Measurements from ENCODE around the gene LKAAEAR1.
A peak's percentile ranks its signal among the peaks of the same experiment; 100 is the strongest.

The LKAAEAR1 gene

DNA sequence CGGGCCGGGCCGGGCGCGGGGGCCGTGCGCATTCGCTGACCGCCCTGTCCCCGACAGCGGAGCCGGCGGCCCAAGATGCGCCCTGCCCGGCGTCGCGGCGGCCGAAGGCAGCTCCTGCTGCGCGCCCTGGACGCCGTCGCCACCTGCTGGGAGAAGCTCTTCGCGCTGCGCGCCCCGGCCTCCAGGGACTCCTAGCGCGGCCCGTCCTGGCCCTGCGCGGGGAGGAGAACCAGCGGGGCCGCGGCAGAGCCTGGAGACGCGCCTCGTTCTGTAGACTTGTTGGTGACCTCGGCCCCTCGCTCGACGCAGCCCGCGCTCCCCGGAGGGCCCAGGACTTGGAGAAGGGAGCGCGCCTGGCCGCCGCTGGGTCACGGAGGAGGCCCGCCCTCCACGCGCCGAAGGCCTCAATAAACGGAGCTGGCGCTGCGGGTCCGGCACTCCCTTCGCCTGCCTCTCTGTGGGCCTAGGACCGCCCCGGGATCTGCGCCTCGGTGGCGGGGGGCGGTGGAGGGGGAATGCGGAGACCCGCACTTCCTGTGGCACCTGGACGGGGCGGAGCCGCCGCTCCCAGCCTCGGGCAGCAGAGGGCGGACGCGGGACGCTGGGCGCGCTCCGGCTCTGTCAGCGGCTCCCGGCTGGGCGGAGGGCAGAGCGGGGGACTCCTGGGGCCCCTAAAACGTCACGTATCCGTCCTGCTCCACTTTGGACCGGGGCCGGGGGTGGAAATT lies 45.5 kb downstream of the LKAAEAR1 start:
- Mint-ChIP-seq H3K4me3 (peak overlapping the region; percentile 67), H3K36me3 (peaks cover 17% of the 10 kb centered on the region), H3K27ac (no peak overlapping the region), H3K9me3 (no peaks in the 10 kb centered on the region), H3K4me1 (peaks cover 39% of the 10 kb centered on the region)
- DNase-seq (ENCODE audit: low spot score in 2 of 2) = peak; percentile 75 to 88
- peak; percentile 74 for ATAC-seq

DNA sequence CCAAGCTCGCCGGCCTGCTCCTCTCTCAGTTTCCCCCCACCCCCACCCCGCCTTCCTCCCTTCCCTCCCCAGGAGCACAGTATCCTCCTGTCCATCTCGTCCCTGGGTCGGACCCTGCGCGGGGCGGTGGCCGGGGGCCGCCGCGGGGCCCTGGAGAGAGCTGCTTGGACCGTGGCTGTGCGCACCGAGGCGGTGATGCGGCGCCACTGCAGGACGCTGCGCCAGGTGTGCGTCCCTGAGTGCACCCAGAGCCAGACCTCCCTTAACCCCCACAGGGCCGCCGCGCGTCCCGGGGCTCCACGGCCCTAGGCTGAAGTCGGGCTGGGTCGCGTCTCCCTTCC lies 46.0 kb downstream of the LKAAEAR1 start:
- peaks cover 23% of the 10 kb centered on the region for H3K36me3 Mint-ChIP-seq
- peak; percentile 36 for ATAC-seq
- H3K4me1 Mint-ChIP-seq = peaks cover 42% of the 10 kb centered on the region
- DNase-seq (ENCODE audit: low spot score in 2 of 2) = no peak
- peak overlapping the region; percentile 67 for H3K4me3 Mint-ChIP-seq
- no peak overlapping the region for H3K27ac Mint-ChIP-seq
- H3K9me3 Mint-ChIP-seq = no peaks in the 10 kb centered on the region

GRCh38 chr20:64037498-64038213 lies 46.5 kb downstream of the LKAAEAR1 start:
- Mint-ChIP-seq H3K36me3 (peaks cover 28% of the 10 kb centered on the region), H3K9me3 (no peaks in the 10 kb centered on the region), H3K4me3 (peak overlapping the region; percentile 67), H3K27ac (peak overlapping the region; percentile 94), H3K4me1 (peaks cover 44% of the 10 kb centered on the region)
- DNase-seq (ENCODE audit: low spot score in 2 of 2) (no peak), ATAC-seq (no peak)

DNA sequence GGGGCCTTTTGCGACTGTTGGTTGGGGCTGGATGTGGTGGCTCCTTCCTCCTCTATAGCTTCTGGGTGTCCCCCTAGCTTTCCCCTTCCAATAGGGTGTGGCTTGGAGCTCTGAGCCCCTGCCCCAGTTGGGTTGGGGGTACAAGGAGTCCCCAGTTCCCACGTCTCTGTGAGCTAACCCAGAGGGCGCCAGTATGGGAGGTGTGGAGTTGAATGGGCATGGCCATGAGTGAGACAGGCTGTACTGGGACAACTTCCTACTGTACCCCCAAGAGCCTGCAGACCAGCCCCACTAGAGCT lies 47.0 kb downstream of the LKAAEAR1 start:
- ATAC-seq (no peak), DNase-seq (ENCODE audit: low spot score in 2 of 2) (no peak)
- H3K4me3 Mint-ChIP-seq = peak overlapping the region; percentile 67
- no peaks in the 10 kb centered on the region for H3K9me3 Mint-ChIP-seq
- H3K27ac Mint-ChIP-seq = peak overlapping the region; percentile 94
- peaks cover 33% of the 10 kb centered on the region for H3K36me3 Mint-ChIP-seq
- H3K4me1 Mint-ChIP-seq = peaks cover 48% of the 10 kb centered on the region

- H3K4me1 Mint-ChIP-seq = peaks cover 48% of the 10 kb centered on the region
- DNase-seq (ENCODE audit: low spot score in 2 of 2) = no peak
- H3K36me3 Mint-ChIP-seq = peaks cover 39% of the 10 kb centered on the region
- H3K27ac Mint-ChIP-seq = peak overlapping the region; percentile 94
- no peaks in the 10 kb centered on the region for H3K9me3 Mint-ChIP-seq
- ATAC-seq = no peak
- H3K4me3 Mint-ChIP-seq = peak overlapping the region; percentile 67
These were observed 47.6 kb downstream of the LKAAEAR1 start for GRCh38 chr20:64036346-64037198.

DNA sequence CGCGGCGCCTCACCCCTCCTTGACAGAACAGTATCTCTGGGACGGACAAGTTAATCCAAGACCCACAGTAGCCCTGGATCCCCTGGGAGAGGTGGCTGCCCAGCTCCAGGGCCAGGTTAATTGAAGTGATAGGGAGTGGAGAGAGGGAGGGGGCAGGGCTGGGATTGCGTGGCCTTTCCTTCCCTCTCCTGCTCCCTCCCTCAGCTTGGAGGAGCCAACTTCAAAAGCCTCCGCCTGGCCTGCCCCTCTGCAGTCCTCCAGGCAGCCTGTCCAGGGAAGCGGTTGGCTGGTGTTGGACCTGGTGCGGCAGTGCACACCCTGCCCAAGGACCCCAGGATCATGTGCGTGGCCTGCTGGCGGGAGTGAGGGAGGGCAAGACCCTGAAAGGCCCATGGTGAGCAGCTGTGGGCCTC lies 48.3 kb downstream of the LKAAEAR1 start, which contains the start of gene C20orf204:
Gene C20orf204, plus strand, starts transcription at position 250 of the 413 bp plus-strand sequence. Its CDS starts 142 bp downstream, at position 392.
- no peaks in the 10 kb centered on the region for H3K9me3 Mint-ChIP-seq
- peaks cover 48% of the 10 kb centered on the region for H3K4me1 Mint-ChIP-seq
- peak within 1 kb of the TSS; percentile 94 for H3K27ac Mint-ChIP-seq
- no peak for DNase-seq (ENCODE audit: low spot score in 2 of 2)
- peaks cover 45% of the 10 kb centered on the region for H3K36me3 Mint-ChIP-seq
- no peak for ATAC-seq
- H3K4me3 Mint-ChIP-seq = peak within 1 kb of the TSS; percentile 67

- Mint-ChIP-seq H3K36me3 (peaks cover 52% of the 10 kb centered on the region), H3K9me3 (no peaks in the 10 kb centered on the region), H3K4me3 (peak overlapping the region; percentile 67), H3K27ac (peak overlapping the region; percentile 94), H3K4me1 (peaks cover 48% of the 10 kb centered on the region)
- DNase-seq (ENCODE audit: low spot score in 2 of 2) (peak in 1 of 2 donors; percentile 85), ATAC-seq (peak; percentile 73)
These were observed 48.9 kb downstream of the LKAAEAR1 start for GRCh38 chr20:64035066-64035932.

DNA sequence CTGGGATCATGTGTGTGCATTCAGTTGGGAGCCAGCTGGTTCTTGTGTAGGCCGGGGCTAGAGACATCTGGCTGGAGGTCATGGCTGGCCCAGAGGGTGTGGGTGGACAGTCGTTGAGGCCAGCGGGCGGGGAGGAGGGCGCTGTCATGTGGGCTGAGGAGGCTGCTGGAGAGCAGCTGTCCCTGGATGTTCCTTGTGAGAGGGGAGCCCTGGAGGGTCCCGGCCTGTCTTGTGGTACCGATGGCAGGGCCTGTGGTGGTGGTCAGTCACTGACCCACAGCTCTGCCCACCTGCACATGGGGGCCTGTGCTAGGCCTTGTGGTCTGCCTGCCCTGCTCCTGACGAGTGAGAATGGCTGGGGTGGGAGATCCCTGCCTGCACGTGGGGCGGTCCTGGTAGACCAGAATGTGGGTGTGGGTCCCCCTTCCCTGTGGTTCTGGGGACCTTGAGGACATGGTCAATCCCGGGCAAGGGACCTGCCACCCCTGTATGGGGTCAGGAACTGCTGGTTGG lies 50.2 kb downstream of the LKAAEAR1 start:
- Mint-ChIP-seq H3K27ac (peak overlapping the region; percentile 94), H3K9me3 (no peaks in the 10 kb centered on the region), H3K36me3 (peaks cover 64% of the 10 kb centered on the region), H3K4me3 (peak overlapping the region; percentile 67), H3K4me1 (peaks cover 48% of the 10 kb centered on the region)
- DNase-seq (ENCODE audit: low spot score in 2 of 2) (no peak), ATAC-seq (no peak)

All from stimulated activated effector memory CD8-positive, alpha-beta T cell treated with anti-CD3 and anti-CD28 coated beads, Interleukin-12 subunit alpha, Interleukin-12 subunit beta, amount 100 ng/mL, for 72 hours (primary cell).